ENCODE data around the gene LNPK.
"Not testable (repeated sequence)": the region's sequence is repeated elsewhere in the genome, so short reads cannot be mapped to it uniquely, and the experiment has no call there.

LNPK gene, protein sequence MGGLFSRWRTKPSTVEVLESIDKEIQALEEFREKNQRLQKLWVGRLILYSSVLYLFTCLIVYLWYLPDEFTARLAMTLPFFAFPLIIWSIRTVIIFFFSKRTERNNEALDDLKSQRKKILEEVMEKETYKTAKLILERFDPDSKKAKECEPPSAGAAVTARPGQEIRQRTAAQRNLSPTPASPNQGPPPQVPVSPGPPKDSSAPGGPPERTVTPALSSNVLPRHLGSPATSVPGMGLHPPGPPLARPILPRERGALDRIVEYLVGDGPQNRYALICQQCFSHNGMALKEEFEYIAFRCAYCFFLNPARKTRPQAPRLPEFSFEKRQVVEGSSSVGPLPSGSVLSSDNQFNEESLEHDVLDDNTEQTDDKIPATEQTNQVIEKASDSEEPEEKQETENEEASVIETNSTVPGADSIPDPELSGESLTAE
- 28.5 to 41.9 reads per million in 2 experiments for total RNA-seq

GRCh38 chr2:176001916-176002687 lies at the start of gene LNPK:
TSS of gene LNPK (minus strand) at chr2:176002267. CDS start at chr2:175995584, 6,683 bp downstream.
- DNase-seq (ENCODE audit: low read depth), result peak; percentile 87

DNA sequence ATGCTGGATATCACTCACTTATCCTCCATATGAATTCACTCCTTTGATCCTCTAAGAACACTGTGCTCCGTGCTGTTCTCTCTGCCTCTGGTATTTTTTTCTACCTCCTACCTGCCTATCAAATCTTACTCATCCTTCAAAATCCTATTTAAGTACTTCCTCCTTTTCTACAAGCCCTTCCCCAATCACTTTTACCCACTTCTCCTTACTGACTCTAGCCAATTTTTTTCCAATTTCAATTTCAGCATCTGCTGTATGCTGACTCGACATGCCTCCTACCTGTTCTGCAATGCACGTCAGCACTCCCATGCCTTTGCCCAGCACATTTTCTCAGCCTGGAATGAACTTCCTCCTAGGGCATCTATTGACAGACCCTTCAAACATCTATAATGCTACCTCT lies 37.3 kb upstream of the LNPK start:
- DNase-seq (ENCODE audit: low read depth), result no peak

DNA sequence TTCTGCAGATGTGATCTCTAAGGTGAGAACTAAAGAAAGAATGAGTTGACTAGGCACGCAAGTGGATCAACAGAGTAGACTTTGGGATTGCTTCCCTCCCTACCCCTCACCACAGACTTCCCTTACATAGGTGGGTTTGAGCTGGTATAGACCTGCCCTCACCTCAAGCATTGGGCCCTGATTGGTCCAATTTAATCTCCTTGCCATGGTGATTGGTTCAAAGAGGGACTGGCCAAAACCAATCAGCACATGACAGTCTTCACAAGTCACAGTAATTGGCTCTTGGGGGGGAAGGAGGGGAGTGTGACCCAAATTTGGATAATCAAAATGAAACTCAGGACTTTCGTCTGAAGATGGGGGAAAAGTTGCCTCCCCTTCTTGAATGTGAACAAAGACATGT lies 36.6 kb upstream of the LNPK start:
- no peak for DNase-seq (ENCODE audit: low read depth)

- no peak for DNase-seq (ENCODE audit: low read depth)
These were observed 33.1 kb upstream of the LNPK start for GRCh38 chr2:176035013-176035691.

- DNase-seq (ENCODE audit: low read depth), result no peak
These were observed 25.7 kb upstream of the LNPK start for GRCh38 chr2:176027806-176028205.

- no peak for DNase-seq (ENCODE audit: low read depth)
These were observed 23.9 kb upstream of the LNPK start for GRCh38 chr2:176025932-176026331.

DNA sequence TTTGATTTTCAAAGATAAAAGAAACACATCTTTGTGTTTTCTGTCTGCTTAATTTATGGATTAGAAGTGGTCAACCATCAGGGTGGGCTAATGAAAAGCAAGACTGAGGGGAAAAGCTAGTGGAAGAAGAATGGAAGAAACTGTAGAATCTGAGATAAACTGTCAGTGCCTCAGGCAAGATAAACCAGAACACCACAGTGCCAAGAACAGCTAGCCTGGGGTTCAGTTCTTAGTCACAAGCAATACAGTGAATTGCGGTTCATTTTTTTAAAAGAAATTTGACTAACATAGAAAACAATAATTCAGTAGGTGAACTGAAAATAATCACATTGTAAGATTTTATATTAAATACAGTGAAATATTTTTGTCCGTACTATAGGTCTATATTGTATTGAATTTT lies 22.0 kb upstream of the LNPK start:
- DNase-seq (ENCODE audit: low read depth), result no peak

GRCh38 chr2:176022048-176022447 lies 20.0 kb upstream of the LNPK start:
- DNase-seq (ENCODE audit: low read depth), result no peak

- DNase-seq (ENCODE audit: low read depth), result no peak
These were observed 18.3 kb upstream of the LNPK start for GRCh38 chr2:176020400-176020799.

- DNase-seq (ENCODE audit: low read depth), result no peak
These were observed 16.6 kb upstream of the LNPK start for GRCh38 chr2:176018708-176019107.

DNA sequence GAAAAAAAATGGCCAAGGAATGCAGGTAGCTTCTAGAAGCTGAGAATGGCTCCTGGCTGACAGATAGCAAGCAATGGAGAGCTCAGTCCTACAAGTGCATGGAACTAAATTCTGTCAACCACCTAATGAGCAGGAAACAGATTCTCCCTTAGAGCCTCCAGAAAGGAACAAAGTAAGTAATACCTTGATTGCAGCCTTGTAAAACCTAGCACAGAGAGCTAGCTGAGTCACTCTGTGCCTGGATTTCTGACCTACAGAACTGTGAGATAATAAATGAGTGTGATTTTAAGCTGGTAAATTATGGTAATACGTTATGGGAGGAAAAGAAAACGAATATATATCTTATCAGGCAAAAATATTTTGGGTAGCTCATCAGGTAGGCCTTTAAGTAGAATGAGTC lies 7.4 kb upstream of the LNPK start:
- DNase-seq (ENCODE audit: low read depth), result no peak

DNA sequence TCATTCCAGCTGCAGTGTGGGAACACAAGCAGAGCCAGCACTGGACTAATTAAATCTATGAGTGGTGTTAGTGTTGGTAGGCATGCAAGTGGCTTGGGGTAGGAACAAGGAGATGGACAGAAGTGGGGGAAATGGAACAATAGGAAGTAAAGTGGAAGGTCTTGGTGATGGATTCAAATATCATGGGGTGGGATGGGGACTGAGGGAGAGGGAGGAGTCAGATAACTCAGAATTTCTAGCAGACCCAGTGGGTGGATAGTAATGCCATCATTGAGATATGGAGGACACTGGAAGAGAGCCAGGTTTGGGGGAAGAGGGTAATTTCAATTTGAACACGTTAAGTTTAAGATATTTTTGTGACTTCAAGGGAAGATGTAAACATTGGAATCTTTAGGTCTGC lies 2.9 kb upstream of the LNPK start:
- no peak for DNase-seq (ENCODE audit: low read depth)

- DNase-seq (ENCODE audit: low read depth), result no peak
These were observed 1.9 kb upstream of the LNPK start for GRCh38 chr2:176003958-176004357.

DNA sequence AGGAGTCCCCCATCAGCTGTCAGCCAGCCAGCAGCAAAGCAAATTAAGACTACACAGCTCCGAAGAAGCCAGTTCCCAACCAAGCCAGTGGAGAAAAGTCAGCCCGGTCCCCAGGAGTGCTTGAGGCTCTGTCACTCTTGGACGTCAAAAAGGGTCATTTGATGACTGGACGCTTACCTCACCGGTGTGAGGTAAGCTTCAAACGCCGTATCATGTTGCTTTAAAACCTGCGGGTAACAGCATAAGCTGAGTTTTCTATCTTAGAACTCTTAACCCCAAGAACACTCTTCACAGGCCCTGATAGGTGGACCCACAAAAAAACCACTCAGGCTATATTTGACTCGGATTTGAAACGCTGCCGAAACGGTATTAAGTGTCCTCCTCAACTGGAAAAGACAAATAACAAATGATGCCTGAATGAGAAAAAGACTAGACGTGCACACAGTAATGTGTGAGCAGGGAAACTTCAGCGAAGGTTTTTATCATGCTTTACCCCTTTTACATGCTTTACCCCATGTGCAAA lies 682 bp upstream of the LNPK start:
- no peak for DNase-seq (ENCODE audit: low read depth)

DNA sequence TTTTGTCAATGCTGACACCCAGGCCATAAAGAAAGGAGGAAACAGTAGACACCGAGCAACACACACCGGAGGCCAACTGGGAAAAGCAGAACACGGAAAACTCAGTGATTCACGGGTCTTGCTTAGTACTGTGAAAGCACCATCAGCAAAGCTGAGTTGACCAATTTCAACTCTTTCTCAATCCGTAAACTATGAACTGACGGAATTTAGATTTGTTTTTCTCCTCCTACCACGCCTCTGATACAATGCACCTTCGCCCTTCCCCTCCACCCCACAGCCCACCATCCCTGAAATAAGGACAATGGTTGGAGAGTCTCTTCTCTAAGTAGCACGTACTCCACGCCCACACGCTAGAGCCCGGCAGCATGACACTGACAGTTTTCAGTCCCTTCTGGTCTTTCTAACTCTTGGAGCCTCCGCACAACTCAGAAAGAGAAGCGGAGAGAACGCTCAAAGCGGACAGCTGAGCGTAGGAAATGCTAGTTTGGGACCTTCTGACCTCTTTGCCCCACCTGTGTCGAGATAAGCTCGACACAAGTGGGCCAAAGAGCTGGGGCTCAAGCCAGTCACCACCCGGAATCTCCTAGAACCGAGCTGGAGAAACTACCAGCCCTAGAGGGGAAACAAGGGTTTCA lies 669 bp downstream of the LNPK start:
- no peak for DNase-seq (ENCODE audit: low read depth)

GRCh38 chr2:175999283-175999819 lies 2.7 kb downstream of the LNPK start:
- DNase-seq (ENCODE audit: low read depth), result no peak

GRCh38 chr2:175990099-175990498 lies 12.0 kb downstream of the LNPK start:
- DNase-seq (ENCODE audit: low read depth), result no peak

DNA sequence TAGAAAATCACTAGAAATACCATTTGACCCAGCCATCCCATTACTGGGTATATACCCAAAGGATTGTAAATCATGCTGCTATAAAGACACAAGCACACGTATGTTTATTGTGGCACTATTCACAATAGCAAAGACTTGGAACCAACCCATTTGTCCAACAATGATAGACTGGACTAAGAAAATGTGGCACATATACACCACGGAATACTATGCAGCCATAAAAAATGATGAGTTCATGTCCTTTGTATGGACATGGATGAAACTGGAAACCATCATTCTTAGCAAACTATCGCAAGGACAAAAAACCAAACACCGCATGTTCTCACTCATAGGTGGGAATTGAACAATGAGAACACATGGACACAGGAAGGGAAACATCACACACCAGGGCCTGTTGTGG lies 14.9 kb downstream of the LNPK start:
- not testable (repeated sequence) for DNase-seq (ENCODE audit: low read depth)

DNA sequence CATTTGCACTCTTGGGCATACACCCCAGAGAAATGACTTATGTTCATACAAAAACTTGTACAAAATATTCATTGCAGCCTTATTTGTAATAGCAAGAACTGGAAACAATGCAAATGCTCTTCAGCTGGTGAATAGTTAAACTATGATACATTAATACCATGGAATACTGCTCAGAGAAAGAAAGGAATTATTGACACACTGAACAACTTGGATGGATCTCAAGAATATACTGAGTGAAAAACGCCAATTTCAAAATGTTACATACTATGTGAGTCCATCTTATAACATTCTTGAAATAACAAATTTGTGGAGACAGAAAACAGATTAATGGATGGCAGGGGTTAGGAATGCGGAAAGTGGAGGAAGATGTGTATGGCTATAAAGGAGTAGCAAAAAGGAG lies 17.2 kb downstream of the LNPK start:
- no peak for DNase-seq (ENCODE audit: low read depth)

DNA sequence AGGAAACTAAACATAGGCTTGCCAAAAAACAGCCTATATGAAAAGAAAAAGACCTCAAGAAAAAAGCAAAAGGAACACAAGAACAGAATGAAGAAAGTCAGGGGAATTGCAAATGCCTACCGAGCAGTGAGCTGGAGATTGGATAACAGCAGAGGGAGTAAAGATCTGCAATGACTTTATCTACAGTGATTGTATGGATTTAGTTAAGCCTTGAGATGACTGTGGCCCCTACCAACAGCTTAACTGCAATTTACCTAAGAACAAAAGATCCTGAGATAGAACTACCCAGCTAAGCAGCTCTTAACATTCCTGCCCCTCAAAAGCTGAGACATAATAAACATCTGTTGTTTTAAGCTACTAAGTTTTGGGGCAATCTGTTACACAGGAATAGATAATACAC lies 20.5 kb downstream of the LNPK start:
- DNase-seq (ENCODE audit: low read depth), result no peak

GRCh38 chr2:175976391-175977157 lies 25.5 kb downstream of the LNPK start:
- no peak for DNase-seq (ENCODE audit: low read depth)
